GM12864 (cell line): ENCODE results near the gene ADAM19.

ENCODE experiments used
- DNase-seq: peaks from one replicate; pipeline ENCODE4 v3.0.0-alpha.2; 2011; ENCODE audit warnings: low read depth
- H3K4me3 ChIP-seq: 2 replicates; pipeline ENCODE4 v1.5.1; 2011; ENCODE audit warnings: mild to moderate bottlenecking, low read depth, low read length, control low read depth
- TF ChIP-seq, protein P1 (sequence below): IDR thresholded peaks from 2 replicates; pipeline ENCODE4 v1.5.1; 2011; ENCODE audit warnings: low read depth, mild to moderate bottlenecking, moderate library complexity, low read length, control low read depth, inconsistent platforms; ENCODE audit errors: missing control alignments

Gene ADAM19

DNA sequence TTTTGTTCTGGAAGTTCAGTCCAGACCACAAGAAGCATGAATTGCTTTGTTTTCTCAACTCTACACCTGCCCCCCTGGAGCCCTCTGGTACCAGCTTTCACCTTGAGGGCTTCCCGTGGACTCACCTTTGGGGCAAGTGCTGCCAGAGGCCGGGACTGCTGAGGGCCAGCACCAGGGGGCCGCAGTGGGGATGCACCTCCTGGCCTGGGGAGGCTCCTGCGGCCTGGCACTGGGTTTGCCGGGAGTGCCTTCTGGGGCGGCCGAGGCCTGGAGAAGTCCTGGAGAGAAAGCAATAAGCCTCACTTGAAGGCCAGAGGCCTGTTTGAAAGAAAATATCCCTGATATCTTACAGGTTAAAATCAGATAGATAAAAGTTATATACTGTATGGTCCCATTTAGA lies 93.9 kb downstream of the ADAM19 start:
- TF ChIP-seq, protein P1, sequence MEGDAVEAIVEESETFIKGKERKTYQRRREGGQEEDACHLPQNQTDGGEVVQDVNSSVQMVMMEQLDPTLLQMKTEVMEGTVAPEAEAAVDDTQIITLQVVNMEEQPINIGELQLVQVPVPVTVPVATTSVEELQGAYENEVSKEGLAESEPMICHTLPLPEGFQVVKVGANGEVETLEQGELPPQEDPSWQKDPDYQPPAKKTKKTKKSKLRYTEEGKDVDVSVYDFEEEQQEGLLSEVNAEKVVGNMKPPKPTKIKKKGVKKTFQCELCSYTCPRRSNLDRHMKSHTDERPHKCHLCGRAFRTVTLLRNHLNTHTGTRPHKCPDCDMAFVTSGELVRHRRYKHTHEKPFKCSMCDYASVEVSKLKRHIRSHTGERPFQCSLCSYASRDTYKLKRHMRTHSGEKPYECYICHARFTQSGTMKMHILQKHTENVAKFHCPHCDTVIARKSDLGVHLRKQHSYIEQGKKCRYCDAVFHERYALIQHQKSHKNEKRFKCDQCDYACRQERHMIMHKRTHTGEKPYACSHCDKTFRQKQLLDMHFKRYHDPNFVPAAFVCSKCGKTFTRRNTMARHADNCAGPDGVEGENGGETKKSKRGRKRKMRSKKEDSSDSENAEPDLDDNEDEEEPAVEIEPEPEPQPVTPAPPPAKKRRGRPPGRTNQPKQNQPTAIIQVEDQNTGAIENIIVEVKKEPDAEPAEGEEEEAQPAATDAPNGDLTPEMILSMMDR, result no peak
- no peak overlapping the region for H3K4me3 ChIP-seq
- no peak for DNase-seq

DNA sequence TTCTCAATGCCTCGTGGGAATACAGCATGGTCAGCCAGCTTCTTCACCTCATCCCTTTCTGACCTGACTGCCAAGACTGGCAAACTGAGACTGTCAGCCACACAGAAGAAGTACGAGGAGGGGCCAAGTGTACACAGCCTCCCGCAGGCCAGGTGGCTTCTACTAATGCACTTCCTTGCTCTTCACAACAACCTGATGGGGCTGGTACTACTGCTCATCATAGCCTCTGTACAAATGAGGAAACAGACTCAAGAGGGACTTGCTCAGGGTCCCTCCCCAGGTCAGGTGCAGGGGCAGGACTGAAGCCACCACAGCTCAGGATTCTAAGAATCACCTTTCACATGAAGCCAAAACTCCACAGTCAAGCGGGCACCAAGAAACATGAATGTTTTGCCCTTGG lies 94.3 kb downstream of the ADAM19 start:
- no peak for DNase-seq

DNA sequence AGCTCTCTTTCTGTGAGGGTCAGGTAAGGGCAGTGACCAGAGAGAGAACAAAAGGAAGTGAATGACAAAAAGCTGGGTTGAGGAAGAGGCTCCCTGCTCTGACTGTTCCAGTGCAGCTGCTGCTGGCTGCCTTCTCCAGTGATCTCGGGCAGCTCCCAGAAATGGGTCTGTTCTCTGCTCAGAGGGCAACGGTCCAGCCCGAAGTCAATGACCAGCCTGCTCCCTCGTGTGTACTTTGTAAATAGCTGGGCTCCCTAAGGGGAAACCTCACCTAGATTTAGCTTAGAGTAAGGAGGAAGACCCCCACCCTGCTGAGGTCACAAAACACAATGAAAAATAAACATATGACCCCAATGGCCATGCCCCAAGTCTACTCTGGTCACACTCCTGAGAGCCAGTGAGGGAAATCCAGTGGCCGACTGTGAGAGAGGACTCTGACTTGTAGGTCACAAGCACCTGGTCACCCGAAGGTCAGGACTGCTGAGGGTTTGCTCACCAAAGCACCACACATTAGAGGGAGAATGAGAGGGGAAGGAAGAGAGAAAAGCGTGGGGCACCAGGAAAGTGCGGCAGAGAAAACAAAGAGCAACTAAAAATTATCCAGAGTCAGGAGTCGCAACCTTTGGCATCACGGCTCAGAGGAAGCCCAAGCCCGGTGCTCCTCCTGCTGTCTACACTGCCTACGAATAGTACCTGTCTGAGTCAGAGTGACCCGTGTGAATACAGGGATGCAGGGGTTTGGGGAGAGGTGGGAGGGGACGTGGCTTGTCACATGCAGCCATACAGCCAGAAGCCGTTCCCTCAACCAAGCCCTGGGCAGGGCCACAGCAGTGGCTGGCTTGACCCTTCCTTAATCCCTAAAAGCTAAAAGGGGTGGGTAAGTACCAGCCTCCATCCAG lies 95.7 kb downstream of the ADAM19 start:
- DNase-seq, result no peak
- TF ChIP-seq, protein P1, result no peak

More for the DNA sequence above, 94.3 kb downstream of the ADAM19 start:
- H3K4me3 ChIP-seq, result no peak overlapping the region
- TF ChIP-seq, protein P1, result no peak

DNA sequence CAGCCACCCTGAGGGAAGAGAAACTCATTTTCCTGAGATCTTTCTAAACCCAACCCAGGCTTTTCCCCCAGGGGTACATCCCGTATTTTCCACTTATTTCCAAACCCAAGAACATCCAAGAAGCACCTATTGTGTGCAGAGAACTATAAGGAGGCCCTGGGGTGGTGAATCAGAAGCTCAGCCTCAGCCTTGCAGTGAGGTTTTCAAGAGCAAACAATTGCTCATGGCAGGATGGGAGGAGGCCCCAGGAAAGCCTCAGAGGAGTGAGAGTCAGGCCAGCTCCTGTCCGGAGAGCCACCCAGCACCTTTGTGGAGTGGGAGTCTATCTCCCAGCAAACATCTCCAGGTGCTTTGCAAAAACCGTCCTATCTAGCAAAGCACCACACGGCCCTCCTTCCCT lies 96.4 kb downstream of the ADAM19 start:
- H3K4me3 ChIP-seq, result no peak overlapping the region
- DNase-seq, result no peak
- TF ChIP-seq, protein P1, result no peak

More for the DNA sequence above, 95.7 kb downstream of the ADAM19 start:
- no peak overlapping the region for H3K4me3 ChIP-seq

DNA sequence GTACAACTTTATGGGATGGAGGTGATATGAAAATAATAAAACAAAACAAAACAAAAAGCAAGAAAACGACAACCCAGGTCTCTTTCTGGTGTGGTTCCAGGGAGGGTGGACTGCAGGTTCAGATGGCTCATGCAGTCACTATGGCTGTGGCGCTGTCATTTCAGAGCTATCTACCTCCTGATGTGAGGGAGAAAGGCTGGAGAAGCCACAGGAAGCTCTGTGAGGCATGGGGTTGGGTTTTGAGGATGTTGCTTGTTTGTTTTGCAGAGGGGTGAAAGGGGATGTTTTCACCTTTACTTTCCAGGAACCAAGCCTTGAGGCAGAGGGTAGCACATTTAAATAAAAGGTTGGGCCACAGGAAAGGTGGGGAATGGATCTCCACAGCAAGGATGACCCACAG lies 96.8 kb downstream of the ADAM19 start:
- H3K4me3 ChIP-seq, result no peak overlapping the region
- TF ChIP-seq, protein P1, result no peak
- no peak for DNase-seq

DNA sequence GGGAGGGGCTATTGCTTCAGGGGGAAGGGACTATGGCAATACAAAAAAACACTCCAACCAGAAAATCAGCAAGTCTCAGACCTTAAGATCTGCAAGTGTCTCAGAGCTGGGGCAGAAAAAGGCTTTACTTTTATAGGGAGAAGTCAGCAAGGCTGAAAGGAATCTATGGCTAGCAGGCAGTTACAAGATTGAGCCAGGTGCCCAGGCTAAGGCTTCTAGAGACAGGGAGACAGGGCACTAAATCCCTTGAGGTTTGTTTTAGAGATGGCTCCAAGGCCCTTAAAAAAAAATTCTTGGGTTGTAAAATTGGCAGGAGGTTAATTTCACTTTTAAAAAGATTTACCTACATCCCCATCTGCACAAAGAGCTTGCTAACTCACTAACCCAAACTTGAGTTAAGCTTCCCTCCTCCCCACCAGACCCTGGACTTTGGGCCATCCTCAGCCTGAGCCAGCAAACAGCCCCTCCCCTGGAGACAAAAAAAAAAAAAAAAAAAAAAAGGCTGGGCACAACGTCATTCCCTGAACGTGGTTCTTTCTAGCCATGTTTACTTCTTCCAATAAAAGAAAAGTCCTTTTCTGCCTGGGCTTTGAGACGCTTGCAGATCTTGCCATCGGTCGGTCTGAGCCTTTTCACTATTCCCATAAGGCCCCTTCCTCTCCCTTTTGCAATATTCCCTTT lies 97.6 kb downstream of the ADAM19 start:
- H3K4me3 ChIP-seq, result no peak overlapping the region
- TF ChIP-seq, protein P1, result no peak

More for the DNA sequence above, 97.6 kb downstream of the ADAM19 start:
- DNase-seq, result no peak
